CMK (cell line): ENCODE measurements around the gene TXNDC12.
"Not testable (repeated sequence)": the region's sequence is repeated elsewhere in the genome, so short reads cannot be mapped to it uniquely, and the experiment has no call there.

Source experiments
- DNase-seq: peaks from one replicate; pipeline ENCODE4 v3.0.0-alpha.2; 2010; ENCODE audit warnings: low read depth

TXNDC12 gene

GRCh38 chr1:52045666-52046195 lies 9.3 kb downstream of the TXNDC12 start:
- DNase-seq: not testable (repeated sequence)

GRCh38 chr1:52045236-52045635 lies 9.8 kb downstream of the TXNDC12 start:
- no peak for DNase-seq

- DNase-seq: no peak
Observed at GRCh38 chr1:52041551-52042185, 13.3 kb downstream of the TXNDC12 start.

- DNase-seq: no peak
Observed at GRCh38 chr1:52037909-52038308, 17.1 kb downstream of the TXNDC12 start.

- no peak for DNase-seq
Observed at GRCh38 chr1:52037402-52037814, 17.6 kb downstream of the TXNDC12 start.

- DNase-seq: no peak
Observed at GRCh38 chr1:52034050-52034384, 21.0 kb downstream of the TXNDC12 start.

GRCh38 chr1:52033190-52034049 lies 21.6 kb downstream of the TXNDC12 start, which contains the start of gene KTI12:
TSS of gene KTI12 (minus strand) at chr1:52033810. CDS start at chr1:52033761, 49 bp downstream.
- DNase-seq: peak; percentile 84

- DNase-seq: peak; percentile 34
Observed at GRCh38 chr1:52032785-52033131, 22.2 kb downstream of the TXNDC12 start.

- no peak for DNase-seq
Observed at GRCh38 chr1:52032124-52032784, 22.7 kb downstream of the TXNDC12 start.

GRCh38 chr1:52028839-52029238 lies 26.2 kb downstream of the TXNDC12 start:
- not testable (repeated sequence) for DNase-seq

- no peak for DNase-seq
Observed at GRCh38 chr1:52028328-52028727, 26.7 kb downstream of the TXNDC12 start.

- DNase-seq: no peak
Observed at GRCh38 chr1:52026278-52026677, 28.7 kb downstream of the TXNDC12 start.

- DNase-seq: no peak
Observed at GRCh38 chr1:52022133-52022532, 32.9 kb downstream of the TXNDC12 start.

GRCh38 chr1:52008071-52008809 lies 46.8 kb downstream of the TXNDC12 start:
- no peak for DNase-seq

- no peak for DNase-seq
Observed at GRCh38 chr1:52007215-52008002, 47.6 kb downstream of the TXNDC12 start.

GRCh38 chr1:52006081-52006553 lies 48.9 kb downstream of the TXNDC12 start:
- DNase-seq: not testable (repeated sequence)

GRCh38 chr1:52005548-52005947 lies 49.4 kb downstream of the TXNDC12 start:
- DNase-seq: not testable (repeated sequence)

- no peak for DNase-seq
Observed at GRCh38 chr1:52003877-52004276, 51.1 kb downstream of the TXNDC12 start.

GRCh38 chr1:52002038-52002917 lies 52.7 kb downstream of the TXNDC12 start:
- peak; percentile 83 for DNase-seq

- DNase-seq: no peak
Observed at GRCh38 chr1:51998701-51999100, 56.3 kb downstream of the TXNDC12 start.
